Smooth muscle cell (in vitro differentiated cells): ENCODE measurements around the gene UGT1A7. TPM values are rescaled to one million over a fixed set of nuclear protein-coding genes. Genes with fewer than 3 reads are reported as not detected.

Experiments
- DNase-seq: peaks from one replicate; lab custom pipeline; 2025; ENCODE audit not compliant: unreplicated experiment; lab: John Stamatoyannopoulos, UW
- H2AFZ ChIP-seq: fragments of 200-600 bp; sonication (generic); 2 replicates; pipeline ENCODE4 v1.6.0; 2016; ENCODE audit warnings: antibody characterized with exemption, low read depth, mild to moderate bottlenecking
- H3F3A ChIP-seq: fragments of 200-600 bp; sonication (generic); 2 replicates; pipeline ENCODE4 v1.6.0; 2017; ENCODE audit warnings: antibody characterized with exemption, low read depth
- H3K27ac ChIP-seq: fragments of 200-600 bp; sonication (generic); 2 replicates; pipeline ENCODE4 v1.5.1; 2016; ENCODE audit warnings: low read depth, mild to moderate bottlenecking
- H3K27me3 ChIP-seq: fragments of 200-600 bp; sonication (generic); 2 replicates; pipeline ENCODE4 v1.6.1; 2016; ENCODE audit warnings: low read depth, mild to moderate bottlenecking
- H3K36me3 ChIP-seq: fragments of 200-600 bp; sonication (generic); 2 replicates; pipeline ENCODE4 v1.5.1; 2016; ENCODE audit warnings: low read depth
- H3K4me1 ChIP-seq: fragments of 200-600 bp; sonication (generic); 2 replicates; pipeline ENCODE4 v1.5.1; 2016; ENCODE audit warnings: low read depth
- H3K4me2 ChIP-seq: fragments of 200-600 bp; sonication (generic); 2 replicates; pipeline ENCODE4 v1.6.0; 2016; ENCODE audit warnings: mild to moderate bottlenecking
- H3K4me3 ChIP-seq: fragments of 200-600 bp; sonication (generic); 2 replicates; pipeline ENCODE4 v1.5.1; 2016; ENCODE audit warnings: mild to moderate bottlenecking
- H3K79me2 ChIP-seq: fragments of 200-600 bp; sonication (generic); 2 replicates; pipeline ENCODE4 v1.6.0; 2016; ENCODE audit warnings: low read depth, mild to moderate bottlenecking
- H3K9ac ChIP-seq: fragments of 200-600 bp; sonication (generic); 2 replicates; pipeline ENCODE4 v1.6.0; 2016; ENCODE audit warnings: low read depth
- H3K9me3 ChIP-seq: fragments of 200-600 bp; sonication (generic); replicated peaks from 2 replicates; pipeline ENCODE4 v1.5.1; 2016; ENCODE audit warnings: low read depth
- H4K20me1 ChIP-seq: fragments of 200-600 bp; sonication (generic); 2 replicates; pipeline ENCODE4 v1.6.0; 2016; ENCODE audit warnings: low read depth
- WGBS: methylation state at CpG from one replicate; pipeline ENCODE4 v1.1.7; 2016; ENCODE audit warnings: low lambda C conversion rate; 5-methylcytosine and 5-hydroxymethylcytosine counted together
- polyA plus RNA-seq: library from polyadenylated mRNA; unstranded; fragments of >200 nt; fragmentation: Nextera tagmentation; extraction: Ambion mirVana; gene quantifications from 2 replicates; pipeline ENCODE4 v1.2.1, GENCODE V29; 2016
- total RNA-seq: library from RNA; depleted of rRNA; stranded (reverse); fragments of >200 nt; gene quantifications from 2 replicates; pipeline ENCODE4 v1.2.3, GENCODE V29; 2014
- TF ChIP-seq, protein P1 (sequence below): fragments of 200-600 bp; sonication (generic); IDR thresholded peaks from 2 replicates; pipeline ENCODE4 v1.5.1; 2017; ENCODE audit warnings: borderline replicate concordance, mild to moderate bottlenecking, antibody characterized with exemption; ENCODE audit not compliant: insufficient read depth, poor library complexity, severe bottlenecking

Gene UGT1A7
- total and polyA plus RNA-seq, 2 experiments from 2014 or later = not detected

- no peaks in the 10 kb centered on the region for H3F3A ChIP-seq
- H3K27me3 ChIP-seq = no peaks in the 10 kb centered on the region
- H3K4me2 ChIP-seq = no peak overlapping the region
- TF ChIP-seq, protein P1, sequence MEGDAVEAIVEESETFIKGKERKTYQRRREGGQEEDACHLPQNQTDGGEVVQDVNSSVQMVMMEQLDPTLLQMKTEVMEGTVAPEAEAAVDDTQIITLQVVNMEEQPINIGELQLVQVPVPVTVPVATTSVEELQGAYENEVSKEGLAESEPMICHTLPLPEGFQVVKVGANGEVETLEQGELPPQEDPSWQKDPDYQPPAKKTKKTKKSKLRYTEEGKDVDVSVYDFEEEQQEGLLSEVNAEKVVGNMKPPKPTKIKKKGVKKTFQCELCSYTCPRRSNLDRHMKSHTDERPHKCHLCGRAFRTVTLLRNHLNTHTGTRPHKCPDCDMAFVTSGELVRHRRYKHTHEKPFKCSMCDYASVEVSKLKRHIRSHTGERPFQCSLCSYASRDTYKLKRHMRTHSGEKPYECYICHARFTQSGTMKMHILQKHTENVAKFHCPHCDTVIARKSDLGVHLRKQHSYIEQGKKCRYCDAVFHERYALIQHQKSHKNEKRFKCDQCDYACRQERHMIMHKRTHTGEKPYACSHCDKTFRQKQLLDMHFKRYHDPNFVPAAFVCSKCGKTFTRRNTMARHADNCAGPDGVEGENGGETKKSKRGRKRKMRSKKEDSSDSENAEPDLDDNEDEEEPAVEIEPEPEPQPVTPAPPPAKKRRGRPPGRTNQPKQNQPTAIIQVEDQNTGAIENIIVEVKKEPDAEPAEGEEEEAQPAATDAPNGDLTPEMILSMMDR = no peak
- H3K9ac ChIP-seq = no peak overlapping the region
- WGBS = 85% methylated on average over 9 of the region's 9 CpGs
- no peak overlapping the region for H3K4me3 ChIP-seq
- no peak for DNase-seq
- no peak overlapping the region for H2AFZ ChIP-seq
- H3K79me2 ChIP-seq = no peaks in the 10 kb centered on the region
- no peaks in the 10 kb centered on the region for H3K36me3 ChIP-seq
- no peak overlapping the region for H3K27ac ChIP-seq
- H4K20me1 ChIP-seq = no peaks in the 10 kb centered on the region
- H3K9me3 ChIP-seq = no peaks in the 10 kb centered on the region
- H3K4me1 ChIP-seq = no peaks in the 10 kb centered on the region
These were observed 114.6 kb downstream of the UGT1A7 start for GRCh38 chr2:233796254-233796653.

DNA sequence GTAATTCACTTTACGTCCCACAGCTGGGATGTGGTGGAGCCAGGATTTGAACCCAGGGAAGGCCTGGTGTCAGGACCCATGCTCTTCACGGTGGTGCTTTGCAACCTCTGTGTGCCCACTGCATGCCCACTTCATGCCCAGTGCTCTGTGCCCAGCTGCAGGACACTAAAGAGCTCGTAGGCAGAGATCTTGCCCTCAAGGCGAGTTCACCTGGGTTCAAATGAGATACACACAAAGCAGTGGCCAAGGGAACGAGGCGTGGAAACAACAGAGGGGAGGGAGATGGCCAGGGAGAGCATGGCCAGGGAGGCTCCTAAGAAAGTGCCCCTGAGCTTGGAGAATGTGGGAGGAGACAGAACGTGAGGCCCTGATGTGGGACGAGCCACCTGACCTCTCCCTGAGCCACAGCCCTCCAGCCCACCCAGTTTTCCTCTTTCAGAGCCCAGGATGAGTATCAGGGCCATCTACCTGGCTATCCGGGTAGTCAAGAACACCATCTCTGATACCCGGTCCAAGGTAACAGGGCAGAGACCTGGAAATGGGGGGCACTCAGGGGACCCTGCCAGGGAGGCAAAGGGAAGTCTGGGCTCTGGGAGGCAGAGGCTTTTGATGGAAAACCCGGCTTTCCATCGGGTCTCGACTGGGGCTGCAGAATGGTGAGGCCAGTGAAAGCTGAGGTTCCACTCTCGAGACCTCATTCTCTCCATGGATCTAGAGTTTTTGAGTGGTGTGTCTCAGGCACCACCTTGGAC lies 116.8 kb downstream of the UGT1A7 start:
- H3K27me3 ChIP-seq = no peaks in the 10 kb centered on the region
- H3K4me1 ChIP-seq = no peaks in the 10 kb centered on the region
- no peak overlapping the region for H3K27ac ChIP-seq
- no peak overlapping the region for H3K4me2 ChIP-seq
- no peaks in the 10 kb centered on the region for H4K20me1 ChIP-seq
- H3K9me3 ChIP-seq = no peaks in the 10 kb centered on the region
- no peak overlapping the region for H3K9ac ChIP-seq
- no peak overlapping the region for H2AFZ ChIP-seq
- no peaks in the 10 kb centered on the region for H3F3A ChIP-seq
- no peak overlapping the region for H3K4me3 ChIP-seq
- no peaks in the 10 kb centered on the region for H3K79me2 ChIP-seq
- DNase-seq = no peak
- H3K36me3 ChIP-seq = no peaks in the 10 kb centered on the region
- WGBS = 89% methylated on average over 14 of the region's 14 CpGs
- TF ChIP-seq, protein P1 = no peak

DNA sequence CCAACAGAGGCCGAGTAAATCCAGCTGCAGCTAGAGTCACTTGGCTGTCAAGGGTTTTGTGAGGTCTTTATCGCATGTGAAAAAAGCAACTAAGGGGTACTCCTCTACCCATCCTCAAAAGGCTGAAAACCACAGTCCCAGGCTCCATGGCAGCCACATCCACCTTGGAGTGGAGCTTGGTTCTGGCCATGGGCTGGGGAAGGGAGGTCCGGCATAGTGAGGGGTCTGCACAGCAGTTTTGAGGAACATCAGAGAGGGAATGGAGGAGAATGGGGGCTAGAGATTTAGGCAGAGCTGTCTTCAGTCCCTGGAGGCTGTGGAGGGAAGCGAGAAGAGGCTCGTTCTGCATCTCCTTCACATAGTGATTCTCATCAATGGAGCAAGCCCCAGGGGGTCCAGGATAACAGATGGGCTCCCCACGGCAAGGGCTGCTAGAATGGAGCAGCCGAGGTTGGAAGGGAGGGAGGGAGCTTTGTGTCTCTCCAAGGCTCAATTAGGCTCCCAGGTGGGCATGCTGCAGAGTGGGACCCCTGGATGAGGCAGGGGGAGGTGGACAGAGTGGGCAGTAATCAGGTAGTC lies 117.5 kb downstream of the UGT1A7 start:
- no peaks in the 10 kb centered on the region for H4K20me1 ChIP-seq
- TF ChIP-seq, protein P1 = no peak
- H3K36me3 ChIP-seq = no peaks in the 10 kb centered on the region
- H3K4me1 ChIP-seq = no peaks in the 10 kb centered on the region
- no peaks in the 10 kb centered on the region for H3K79me2 ChIP-seq
- H2AFZ ChIP-seq = no peak overlapping the region
- no peak overlapping the region for H3K4me3 ChIP-seq
- H3K4me2 ChIP-seq = no peak overlapping the region
- no peaks in the 10 kb centered on the region for H3K27me3 ChIP-seq
- no peaks in the 10 kb centered on the region for H3K9me3 ChIP-seq
- DNase-seq = no peak
- H3K27ac ChIP-seq = no peak overlapping the region
- WGBS = 67% methylated on average over 7 of the region's 7 CpGs
- no peak overlapping the region for H3K9ac ChIP-seq
- H3F3A ChIP-seq = no peaks in the 10 kb centered on the region

- no peak overlapping the region for H2AFZ ChIP-seq
- no peak overlapping the region for H3K4me3 ChIP-seq
- no peaks in the 10 kb centered on the region for H4K20me1 ChIP-seq
- H3K79me2 ChIP-seq = no peaks in the 10 kb centered on the region
- no peak overlapping the region for H3K27ac ChIP-seq
- H3K27me3 ChIP-seq = no peaks in the 10 kb centered on the region
- H3K9me3 ChIP-seq = no peaks in the 10 kb centered on the region
- no peak overlapping the region for H3K9ac ChIP-seq
- no peaks in the 10 kb centered on the region for H3K4me1 ChIP-seq
- H3K4me2 ChIP-seq = no peak overlapping the region
- 55% methylated on average over 5 of the region's 5 CpGs for WGBS
- no peaks in the 10 kb centered on the region for H3F3A ChIP-seq
- TF ChIP-seq, protein P1 = no peak
- DNase-seq = no peak
- H3K36me3 ChIP-seq = no peaks in the 10 kb centered on the region
These were observed 118.0 kb downstream of the UGT1A7 start for GRCh38 chr2:233799716-233800115.
